Measurements from ENCODE around the gene SRMS.
A peak's percentile ranks its signal among the peaks of the same experiment; 100 is the strongest.
"Not testable (repeated sequence)": the region's sequence is repeated elsewhere in the genome, so short reads cannot be mapped to it uniquely, and the experiment has no call there.

The SRMS gene

GRCh38 chr20:63565021-63565698, 17.6 kb upstream of the SRMS start:
- DNase-seq = no peak

- no peak for DNase-seq
These were observed 16.7 kb upstream of the SRMS start for GRCh38 chr20:63564036-63564810.

GRCh38 chr20:63563225-63563935, 15.8 kb upstream of the SRMS start:
- no peak for DNase-seq

DNA sequence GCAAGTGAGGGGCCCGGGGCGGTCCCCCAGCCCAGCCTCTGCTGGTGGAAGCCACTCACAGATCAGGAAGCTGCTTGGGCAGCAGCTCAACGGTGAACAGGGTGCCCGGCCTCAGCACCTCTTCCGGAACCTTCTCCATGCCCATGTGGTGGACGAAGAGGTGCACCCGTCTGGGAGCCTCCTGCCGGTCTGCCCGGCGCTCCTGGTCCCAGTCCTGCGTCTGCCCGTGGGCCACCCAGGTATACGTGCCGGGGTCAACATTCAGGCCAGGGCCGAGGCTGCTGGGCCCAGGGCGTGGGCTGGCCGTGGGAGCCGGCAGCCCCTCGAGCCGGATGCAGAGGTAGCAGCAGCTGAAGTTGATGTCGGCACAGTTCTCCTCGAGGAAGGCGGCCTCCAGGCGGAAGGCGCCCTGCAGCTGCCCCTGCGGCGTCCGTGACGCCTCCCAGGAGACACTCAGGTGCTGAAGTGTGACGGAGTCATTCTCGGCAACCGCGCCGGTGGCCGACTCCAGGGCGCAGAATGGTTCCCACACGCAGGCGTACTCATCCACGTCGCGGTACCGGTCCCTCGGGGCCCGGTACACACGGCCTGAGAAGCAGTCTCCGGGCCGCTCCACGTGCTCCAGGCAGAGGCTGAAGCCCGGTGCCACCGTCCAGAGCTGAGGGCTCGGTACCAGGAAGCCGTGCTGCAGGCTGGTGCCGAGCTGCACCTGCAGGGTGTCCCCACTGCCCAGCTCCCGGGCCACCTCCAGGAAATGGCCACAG, 15.1 kb upstream of the SRMS start:
- DNase-seq = no peak

GRCh38 chr20:63561624-63562396, 14.3 kb upstream of the SRMS start:
- no peak for DNase-seq

DNA sequence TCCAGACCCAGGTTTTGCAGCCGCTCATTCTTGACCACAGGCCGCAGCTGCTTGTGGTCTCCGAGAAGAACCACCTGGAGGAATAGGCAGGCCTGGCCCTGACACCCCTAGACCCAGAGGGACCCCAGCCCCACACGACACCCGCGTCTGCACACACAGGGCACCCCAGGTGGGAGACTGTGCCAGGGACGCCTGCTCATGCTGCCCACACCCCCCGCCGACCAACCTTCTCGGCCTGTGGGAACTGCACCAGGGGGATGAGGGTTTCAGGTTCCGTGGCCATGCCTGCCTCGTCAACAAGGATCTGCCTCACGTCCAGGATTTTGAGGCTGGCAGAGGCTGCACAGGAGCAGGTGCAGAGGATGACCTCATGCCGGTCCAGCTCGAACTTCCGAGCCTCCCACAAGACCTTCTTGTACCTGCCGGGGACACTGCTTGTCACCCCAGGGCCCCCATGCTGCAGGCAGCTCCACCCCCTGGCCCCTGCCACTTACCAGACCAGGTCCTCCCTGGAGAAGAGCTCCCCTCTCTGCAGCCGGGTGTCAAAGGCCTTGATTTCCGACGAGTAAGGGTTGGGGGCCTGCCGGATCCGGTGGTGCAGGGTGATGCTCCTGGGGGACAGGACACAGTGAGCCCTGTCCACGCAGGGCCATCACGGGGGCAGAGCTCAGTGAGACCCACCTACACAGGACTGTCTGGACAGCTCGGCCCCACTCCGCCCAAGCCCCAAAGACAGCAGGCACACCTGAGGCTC, 13.5 kb upstream of the SRMS start:
- no peak for DNase-seq

DNA sequence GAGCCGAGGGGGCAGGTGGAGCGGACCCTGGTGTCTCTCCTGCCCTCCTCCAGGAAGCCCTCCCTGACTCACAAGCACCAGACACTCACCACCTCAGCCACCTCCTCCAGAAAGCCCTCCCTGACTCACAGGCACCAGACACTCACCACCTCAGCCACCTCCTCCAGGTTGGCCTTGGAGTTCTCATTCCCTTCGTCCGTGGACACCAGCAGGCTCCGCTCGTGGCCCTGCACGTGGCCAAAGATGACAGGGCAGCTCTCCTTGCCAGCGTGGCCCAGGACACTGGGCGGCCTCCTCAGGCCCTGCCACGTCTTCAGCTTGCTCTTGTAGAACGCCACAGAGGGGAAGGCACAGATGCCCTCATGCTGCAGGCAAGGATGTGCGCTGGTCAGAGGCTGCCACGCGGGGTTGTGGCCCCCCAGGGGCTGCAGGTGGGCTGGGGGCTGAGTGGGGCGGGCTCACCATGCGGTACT, 12.8 kb upstream of the SRMS start:
- no peak for DNase-seq

DNA sequence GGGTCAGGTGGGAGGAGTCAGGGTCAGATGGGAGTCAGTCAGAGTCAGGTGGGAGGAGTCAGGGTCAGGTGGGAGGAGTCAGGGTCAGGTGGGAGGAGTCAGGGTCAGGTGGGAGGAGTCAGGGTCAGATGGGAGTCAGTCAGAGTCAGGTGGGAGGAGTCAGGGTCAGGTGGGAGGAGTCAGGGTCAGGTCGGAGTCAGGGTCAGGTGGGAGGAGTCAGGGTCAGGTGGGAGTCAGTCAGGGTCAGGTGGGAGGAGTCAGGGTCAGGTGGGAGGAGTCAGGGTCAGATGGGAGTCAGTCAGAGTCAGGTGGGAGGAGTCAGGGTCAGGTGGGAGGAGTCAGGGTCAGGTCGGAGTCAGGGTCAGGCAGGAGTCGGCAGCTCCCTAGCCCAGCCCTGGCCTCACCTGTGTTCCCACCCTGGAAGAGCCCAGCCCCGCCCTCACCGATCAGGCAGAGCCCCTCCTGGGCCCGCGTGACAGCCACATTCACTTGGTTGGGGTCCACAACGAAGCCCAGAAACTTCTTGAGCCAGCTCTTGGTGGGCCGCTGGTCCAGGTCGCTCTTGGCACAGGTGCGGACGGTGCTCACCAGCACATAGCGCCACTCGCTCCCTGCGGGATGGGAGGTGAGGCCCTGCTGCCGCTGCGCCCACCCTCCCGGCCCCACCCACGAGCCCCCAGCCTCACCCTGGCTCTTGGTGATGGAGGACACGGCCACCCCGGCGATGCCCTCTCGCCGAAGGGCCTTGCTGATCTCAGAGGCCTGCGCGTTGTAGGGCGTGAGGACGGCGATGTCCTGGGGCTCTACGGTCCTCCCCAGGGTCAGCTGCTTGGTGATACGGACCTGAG, 12.2 kb upstream of the SRMS start:
- DNase-seq = not testable (repeated sequence)

- no peak for DNase-seq
These were observed 11.4 kb upstream of the SRMS start for GRCh38 chr20:63558804-63559484.

DNA sequence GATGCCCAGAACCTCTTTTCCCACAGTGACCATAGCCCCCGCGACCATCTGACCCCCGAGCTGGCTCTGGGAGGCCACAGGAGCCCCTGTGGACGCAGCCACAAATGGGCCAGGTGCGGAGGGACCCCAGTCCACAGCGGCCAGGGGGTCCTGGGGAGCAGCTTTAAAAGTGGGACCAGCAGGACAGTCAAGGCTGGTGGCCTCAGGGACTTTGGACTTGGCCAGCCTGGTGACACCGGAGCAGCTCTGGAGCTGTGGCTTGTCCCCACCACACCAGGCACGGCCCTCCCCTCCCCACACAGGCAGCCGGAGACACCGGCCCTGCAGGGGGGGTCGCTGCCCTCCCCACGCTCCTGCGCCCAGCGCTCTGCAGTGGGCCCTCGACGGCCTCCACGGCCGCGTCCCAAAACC, 9.9 kb upstream of the SRMS start:
- DNase-seq = no peak

DNA sequence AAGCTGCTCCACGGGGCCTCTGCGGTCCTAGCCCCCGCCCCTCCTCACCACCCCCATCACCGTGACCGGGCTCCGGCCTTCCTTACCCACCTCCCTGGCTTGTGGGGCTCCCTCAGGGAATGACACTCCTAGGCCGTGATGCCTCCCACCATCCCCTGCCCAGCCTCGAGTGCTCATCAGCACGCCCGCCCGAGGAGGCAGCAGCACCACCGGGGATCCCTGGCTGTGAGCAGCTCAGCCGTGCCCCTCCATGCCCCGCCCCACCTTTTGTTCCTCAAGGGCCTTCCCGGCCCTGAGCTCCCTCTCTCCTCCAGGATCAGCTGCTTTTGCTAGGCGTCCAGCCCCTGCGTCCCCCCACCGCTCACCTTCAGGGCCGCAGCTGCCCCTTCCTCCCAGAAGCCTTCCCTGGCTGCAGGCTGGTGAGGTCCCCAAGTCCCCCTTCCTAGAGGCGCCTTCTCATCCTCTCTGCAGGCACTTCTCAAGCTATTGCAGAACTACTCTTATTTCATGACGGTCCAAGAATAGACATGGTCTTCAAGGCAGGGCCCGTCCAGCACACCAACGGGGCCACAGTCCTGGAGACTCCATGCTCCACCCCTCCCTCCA, 9.4 kb upstream of the SRMS start:
- DNase-seq = no peak

DNA sequence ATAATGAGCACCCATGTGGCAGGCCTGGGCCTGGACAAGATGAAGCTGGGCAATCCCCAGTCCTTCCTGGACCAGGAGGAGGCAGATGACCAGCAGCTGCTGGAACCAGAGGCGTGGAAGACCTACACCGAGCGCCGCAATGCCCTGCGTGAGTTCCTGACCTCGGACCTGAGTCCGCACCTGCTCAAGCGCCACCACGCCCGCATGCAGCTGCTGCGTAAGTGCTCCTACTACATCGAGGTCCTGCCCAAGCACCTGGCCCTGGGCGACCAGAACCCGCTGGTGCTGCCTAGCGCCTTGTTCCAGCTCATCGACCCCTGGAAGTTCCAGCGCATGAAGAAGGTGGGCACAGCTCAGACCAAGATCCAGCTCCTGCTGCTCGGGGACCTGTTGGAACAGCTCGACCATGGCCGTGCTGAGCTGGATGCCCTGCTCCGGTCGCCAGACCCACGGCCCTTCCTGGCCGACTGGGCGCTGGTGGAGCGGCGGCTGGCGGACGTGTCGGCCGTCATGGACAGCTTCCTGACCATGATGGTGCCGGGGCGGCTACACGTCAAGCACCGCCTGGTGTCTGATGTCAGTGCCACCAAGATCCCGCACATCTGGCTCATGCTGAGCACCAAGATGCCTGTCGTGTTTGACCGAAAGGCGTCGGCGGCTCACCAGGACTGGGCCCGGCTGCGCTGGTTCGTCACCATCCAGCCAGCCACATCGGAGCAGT, 8.3 kb upstream of the SRMS start:
- DNase-seq = no peak

- DNase-seq = no peak
These were observed 7.1 kb upstream of the SRMS start for GRCh38 chr20:63554361-63555278.

- DNase-seq = peak; percentile 69
These were observed 6.4 kb upstream of the SRMS start, which contains the start of gene FNDC11 for GRCh38 chr20:63553933-63554290. Gene FNDC11 (plus strand): TSS chr20:63554159. CDS start chr20:63555664, 1,505 bp downstream.

DNA sequence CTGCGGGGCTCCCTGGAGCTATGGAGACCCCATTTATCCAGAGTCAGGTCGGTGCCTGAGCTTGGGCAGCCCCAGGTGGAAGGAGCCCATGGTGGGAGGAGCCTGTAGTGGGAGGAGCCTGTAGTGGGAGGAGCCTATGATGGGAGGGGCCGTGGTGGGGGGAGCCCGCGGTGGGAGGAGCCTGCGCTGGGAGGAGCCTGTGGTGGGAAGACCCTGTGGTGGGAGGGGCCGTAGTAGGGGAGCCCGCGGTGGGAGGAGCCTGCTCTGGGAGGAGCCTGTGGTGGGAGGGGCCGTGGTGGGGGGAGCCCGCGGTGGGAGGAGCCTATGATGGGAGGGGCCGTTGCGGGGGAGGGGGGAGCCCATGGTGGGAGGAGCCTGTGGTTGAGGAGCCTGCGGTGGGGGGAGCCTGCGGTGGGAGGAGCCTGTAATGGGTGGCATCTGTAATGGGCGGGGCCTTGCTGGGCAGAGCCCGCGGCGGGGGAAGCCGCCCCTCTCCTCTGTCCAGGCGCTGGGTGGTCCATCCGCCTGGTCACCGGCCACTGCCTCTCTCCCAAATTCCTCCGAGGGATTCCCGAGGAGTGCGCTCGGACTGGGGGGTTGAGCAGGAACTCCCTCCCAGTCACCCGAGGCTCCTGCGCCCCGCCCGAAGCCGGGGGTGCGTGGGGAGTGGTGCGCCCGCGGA, 5.8 kb upstream of the SRMS start:
- DNase-seq = peak; percentile 90

- peak; percentile 92 for DNase-seq
These were observed 5.1 kb upstream of the SRMS start for GRCh38 chr20:63552481-63553249.

Data from hematopoietic multipotent progenitor cell treated with erythropoietin and hydrocortisone succinate and interleukin-3 and kit ligand, for 4 days (in vitro differentiated cells).